Testis (tissue), 2 donors: Measurements from ENCODE around the gene SHROOM3.

Source experiments
- POLR2A ChIP-seq: fragments of 450-650 bp; IDR thresholded peaks from one replicate; pipeline ENCODE4 v1.6.1; 2017; ENCODE audit warnings: antibody characterized with exemption, mild to moderate bottlenecking, moderate library complexity
- TF ChIP-seq, protein P1 (sequence below), 3 experiments: fragments of 450-650 bp in 2 of 3; fragments of 200-600 bp in 1 of 3; sonication (generic) in 1 of 3; IDR thresholded peaks; one replicate each; pipeline ENCODE4 v1.5.1; 2016 to 2019; ENCODE audit warnings: antibody characterized with exemption in 3 of 3, mild to moderate bottlenecking in 2 of 3, moderate library complexity in 1 of 3

DNA sequence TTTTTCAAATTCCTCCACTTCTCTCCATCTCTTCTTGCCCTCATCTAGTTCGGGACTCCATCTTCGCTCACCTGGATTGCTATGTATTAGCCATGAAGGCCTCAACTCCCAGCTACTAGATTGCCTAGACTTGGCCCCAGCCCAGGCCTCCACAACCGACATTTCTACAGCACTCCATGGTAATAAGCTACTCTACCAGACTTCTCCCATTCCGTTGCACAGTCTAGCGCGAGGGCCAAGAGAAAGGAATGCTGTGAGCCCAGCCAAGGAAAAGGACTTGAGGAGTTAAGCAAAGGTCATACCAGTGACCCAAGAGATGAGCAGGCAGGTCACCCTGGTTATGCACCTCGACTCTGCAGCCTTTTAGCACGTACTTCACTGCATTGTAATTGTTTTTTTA, 387.3 kb downstream of the SHROOM3 start:
- TF ChIP-seq POLR2A, result no peak
- TF ChIP-seq, protein P1, sequence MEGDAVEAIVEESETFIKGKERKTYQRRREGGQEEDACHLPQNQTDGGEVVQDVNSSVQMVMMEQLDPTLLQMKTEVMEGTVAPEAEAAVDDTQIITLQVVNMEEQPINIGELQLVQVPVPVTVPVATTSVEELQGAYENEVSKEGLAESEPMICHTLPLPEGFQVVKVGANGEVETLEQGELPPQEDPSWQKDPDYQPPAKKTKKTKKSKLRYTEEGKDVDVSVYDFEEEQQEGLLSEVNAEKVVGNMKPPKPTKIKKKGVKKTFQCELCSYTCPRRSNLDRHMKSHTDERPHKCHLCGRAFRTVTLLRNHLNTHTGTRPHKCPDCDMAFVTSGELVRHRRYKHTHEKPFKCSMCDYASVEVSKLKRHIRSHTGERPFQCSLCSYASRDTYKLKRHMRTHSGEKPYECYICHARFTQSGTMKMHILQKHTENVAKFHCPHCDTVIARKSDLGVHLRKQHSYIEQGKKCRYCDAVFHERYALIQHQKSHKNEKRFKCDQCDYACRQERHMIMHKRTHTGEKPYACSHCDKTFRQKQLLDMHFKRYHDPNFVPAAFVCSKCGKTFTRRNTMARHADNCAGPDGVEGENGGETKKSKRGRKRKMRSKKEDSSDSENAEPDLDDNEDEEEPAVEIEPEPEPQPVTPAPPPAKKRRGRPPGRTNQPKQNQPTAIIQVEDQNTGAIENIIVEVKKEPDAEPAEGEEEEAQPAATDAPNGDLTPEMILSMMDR (IDR thresholded peaks at IDR 0.05), result no peak
